Neuronal stem cell (in vitro differentiated cells): ENCODE data around the gene TYRO3. TPM values are rescaled to one million over a fixed set of nuclear protein-coding genes. Genes with fewer than 3 reads are reported as not detected.

ENCODE experiments used
- DNase-seq: peaks from one replicate; pipeline ENCODE4 v3.0.0-alpha.2; 2013; ENCODE audit warnings: low spot score
- H2AFZ ChIP-seq: one replicate; pipeline ENCODE4 v1.6.1; 2013; ENCODE audit warnings: mild to moderate bottlenecking, low read length, inconsistent platforms
- H2AK5ac ChIP-seq: 2 replicates; pipeline ENCODE4 v1.6.1; 2013; ENCODE audit warnings: low read depth, mild to moderate bottlenecking, inconsistent platforms, low read length, moderate library complexity, mixed read lengths
- H2BK120ac ChIP-seq: 2 replicates; pipeline ENCODE4 v1.6.1; 2013; ENCODE audit warnings: low read depth, mild to moderate bottlenecking, inconsistent platforms, low read length, moderate library complexity, mixed read lengths
- H2BK12ac ChIP-seq: one replicate; pipeline ENCODE4 v1.6.1; 2013; ENCODE audit warnings: low read length, inconsistent platforms
- H2BK15ac ChIP-seq: 2 replicates; pipeline ENCODE4 v1.6.1; 2013; ENCODE audit warnings: mild to moderate bottlenecking, low read length, inconsistent platforms, mixed read lengths
- H2BK5ac ChIP-seq: one replicate; pipeline ENCODE4 v1.6.1; 2013; ENCODE audit warnings: inconsistent platforms, mild to moderate bottlenecking, low read length, moderate library complexity
- H3K14ac ChIP-seq: one replicate; pipeline ENCODE4 v1.6.1; 2013; ENCODE audit warnings: low read length, inconsistent platforms
- H3K18ac ChIP-seq: 2 replicates; pipeline ENCODE4 v1.6.1; 2013; ENCODE audit warnings: low read length, inconsistent platforms
- H3K23ac ChIP-seq: 2 replicates; pipeline ENCODE4 v1.6.1; 2013; ENCODE audit warnings: low read depth, mild to moderate bottlenecking, mixed read lengths, low read length, inconsistent platforms; ENCODE audit not compliant: poor library complexity
- H3K27ac ChIP-seq: replicated peaks from 3 replicates; pipeline ENCODE4 v1.5.1; 2013; ENCODE audit warnings: low read length, inconsistent platforms
- H3K27me3 ChIP-seq, 3 experiments: 2 replicates each; pipeline ENCODE4 v1.6.1; 2013; ENCODE audit warnings: low read length in 3 of 3, mild to moderate bottlenecking in 2 of 3, inconsistent platforms in 1 of 3, low read depth in 1 of 3, mixed read lengths in 1 of 3, moderate library complexity in 1 of 3; ENCODE audit not compliant: control insufficient read depth in 3 of 3, insufficient read depth in 3 of 3
- H3K36me3 ChIP-seq, 2 donors: replicated peaks in 1 of 2; 2 replicates each; pipeline ENCODE4 v1.6.1; 2013; ENCODE audit warnings: low read length in 2 of 2; ENCODE audit not compliant: control insufficient read depth in 2 of 2, insufficient read depth in 2 of 2
- H3K4ac ChIP-seq: 2 replicates; pipeline ENCODE4 v1.6.1; 2013; ENCODE audit warnings: inconsistent platforms, mild to moderate bottlenecking, low read length, moderate library complexity
- H3K4me1 ChIP-seq, 2 donors: 1 replicate in 1 of 2; 2 replicates in 1 of 2; pipeline ENCODE4 v1.6.1; 2013; ENCODE audit warnings: low read length in 2 of 2, low read depth in 1 of 2; ENCODE audit not compliant: control insufficient read depth in 2 of 2, insufficient read depth in 1 of 2
- H3K4me2 ChIP-seq: one replicate; pipeline ENCODE4 v1.6.1; 2013; ENCODE audit warnings: mild to moderate bottlenecking, low read length, inconsistent platforms; ENCODE audit not compliant: insufficient read depth, poor library complexity, severe bottlenecking
- H3K4me3 ChIP-seq, 2 donors: 2 replicates each; pipeline ENCODE4 v1.5.1; 2013; ENCODE audit warnings: low read length in 2 of 2, mild to moderate bottlenecking in 2 of 2, inconsistent platforms in 1 of 2, moderate library complexity in 1 of 2
- H3K79me1 ChIP-seq: one replicate; pipeline ENCODE4 v1.6.1; 2013; ENCODE audit warnings: low read depth, mild to moderate bottlenecking, inconsistent platforms, low read length, moderate library complexity
- H3K9ac ChIP-seq: one replicate; pipeline ENCODE4 v1.6.1; 2013; ENCODE audit warnings: mild to moderate bottlenecking, low read depth, low read length, inconsistent platforms; ENCODE audit not compliant: poor library complexity
- H3K9me3 ChIP-seq, 2 donors: replicated peaks in 1 of 2; 2 replicates each; pipeline versions ENCODE3 to v1.6.1; 2013; ENCODE audit warnings: low read length in 2 of 2, mild to moderate bottlenecking in 2 of 2, inconsistent platforms in 1 of 2, low read depth in 1 of 2, mixed read lengths in 1 of 2, moderate library complexity in 1 of 2; ENCODE audit not compliant: control insufficient read depth in 2 of 2, insufficient read depth in 1 of 2
- H4K8ac ChIP-seq: one replicate; pipeline ENCODE4 v1.6.1; 2013; ENCODE audit warnings: low read depth, mild to moderate bottlenecking, inconsistent platforms, low read length, moderate library complexity
- H4K91ac ChIP-seq: one replicate; pipeline ENCODE4 v1.6.1; 2013; ENCODE audit warnings: low read length, low read depth, mild to moderate bottlenecking, inconsistent platforms; ENCODE audit not compliant: poor library complexity
- WGBS, 2 donors: extraction: QIAGEN DNeasy Blood & Tissue Kit; methylation state at CpG; one replicate each; pipeline ENCODE4 v1.1.7; 2013; ENCODE audit warnings: missing lambda C conversion rate in 2 of 2, mixed read lengths in 1 of 2; ENCODE audit not compliant: insufficient read length in 2 of 2, insufficient replicate concordance in 1 of 2; ENCODE audit errors: extremely low coverage in 2 of 2; 5-methylcytosine and 5-hydroxymethylcytosine counted together
- polyA plus RNA-seq, 2 experiments: library from polyadenylated mRNA; stranded (reverse); fragments of 200-250 nt; gene quantifications; one replicate each; pipeline ENCODE4 v1.2.3, GENCODE V29; 2013

Gene TYRO3
- 121 TPM for polyA plus RNA-seq (2013, experiment 1 of 2)
- polyA plus RNA-seq (2013, experiment 2 of 2), result 118 TPM

DNA sequence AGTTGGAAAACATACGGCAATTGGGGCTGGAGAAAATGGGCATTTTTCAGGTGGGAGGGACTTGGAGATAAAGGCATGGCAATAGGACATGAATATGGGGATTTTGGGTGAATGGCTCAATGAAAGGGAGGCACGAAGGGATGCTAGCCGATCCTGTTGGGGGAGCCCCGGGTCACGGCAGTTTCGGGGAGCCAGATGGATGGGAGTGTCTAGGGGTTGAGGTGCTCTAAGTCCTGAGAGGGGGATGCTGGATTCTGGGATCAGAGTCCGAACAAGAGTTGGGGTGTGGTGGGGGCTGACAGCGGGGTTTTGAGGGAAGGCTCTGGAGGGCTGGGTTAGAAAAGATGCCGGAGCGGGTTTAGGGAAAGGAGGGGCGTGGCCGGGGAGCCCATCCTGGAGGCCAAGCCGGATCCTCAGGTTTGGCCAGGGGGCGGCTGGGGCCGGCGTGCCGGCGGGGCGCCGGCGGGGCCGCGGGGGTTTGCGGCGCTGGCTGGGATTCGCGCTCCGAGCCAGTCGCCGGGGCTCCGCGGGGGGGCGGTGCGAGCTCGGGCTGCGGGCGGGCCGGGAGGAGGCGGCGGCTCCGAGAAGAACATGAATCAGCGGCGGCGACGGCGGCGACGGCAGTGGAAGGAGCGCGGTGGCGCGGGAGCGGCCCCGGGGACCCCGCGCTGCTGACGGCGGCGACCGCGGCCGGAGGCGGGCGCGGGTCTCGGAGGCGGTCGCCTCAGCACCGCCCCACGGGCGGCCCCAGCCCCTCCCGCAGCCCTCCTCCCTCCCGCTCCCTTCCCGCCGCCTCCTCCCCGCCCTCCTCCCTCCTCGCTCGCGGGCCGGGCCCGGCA lies at the start of gene TYRO3:
Gene TYRO3, plus strand, starts transcription at position 813 of the 839 bp plus-strand sequence. CDS start 46 bp downstream, outside the sequence.
- Histone ChIP-seq H2BK120ac (peak within 1 kb of the TSS; percentile 63), H3K18ac (peak within 1 kb of the TSS; percentile 99), H4K91ac (peak within 1 kb of the TSS; percentile 27), H2AK5ac (peak within 1 kb of the TSS; percentile 43), H2BK12ac (peak within 1 kb of the TSS; percentile 16), H3K4ac (peak within 1 kb of the TSS; percentile 56), H3K4me1 (peaks cover 40 to 41% of the 10 kb centered on the region in 2 donors), H3K27ac (peak within 1 kb of the TSS; percentile 57), H2AFZ (peak within 1 kb of the TSS; percentile 86), H3K79me1 (peaks cover 8% of the 10 kb centered on the region), H4K8ac (no peak within 1 kb of the TSS), H3K23ac (peak within 1 kb of the TSS; percentile 67), H3K9me3 (peaks cover 0 to 1% of the 10 kb centered on the region in 2 donors), H3K14ac (peak within 1 kb of the TSS; percentile 99), H2BK15ac (peak within 1 kb of the TSS; percentile 11), H3K4me3 (peak within 1 kb of the TSS; percentile 76 to 91), H3K4me2 (peak within 1 kb of the TSS; percentile 82), H3K27me3 (peaks cover 0 to 3% (median 0%) of the 10 kb centered on the region in 3 experiments), H2BK5ac (peak within 1 kb of the TSS; percentile 62), H3K9ac (peak within 1 kb of the TSS; percentile 92), H3K36me3 (peaks cover 7 to 22% of the 10 kb centered on the region in 2 donors)
- WGBS, 2 donors, result no CpG with 5 or more reads among the region's 81 CpGs
- peak; percentile 58 for DNase-seq

- H3K4me2 ChIP-seq, result peak overlapping the region; percentile 72
- H2AK5ac ChIP-seq, result no peak overlapping the region
- no peaks in the 10 kb centered on the region for H3K36me3 ChIP-seq
- H2BK15ac ChIP-seq, result no peak overlapping the region
- no peak overlapping the region for H4K8ac ChIP-seq
- peaks cover 8 to 12% of the 10 kb centered on the region in 2 donors for H3K4me1 ChIP-seq
- H3K4ac ChIP-seq, result no peak overlapping the region
- H4K91ac ChIP-seq, result no peak overlapping the region
- H3K79me1 ChIP-seq, result no peaks in the 10 kb centered on the region
- peak overlapping the region; percentile 23 for H3K14ac ChIP-seq
- H2AFZ ChIP-seq, result peak overlapping the region; percentile 89
- H2BK120ac ChIP-seq, result no peak overlapping the region
- DNase-seq, result no peak
- no peak overlapping the region for H3K9ac ChIP-seq
- no peak overlapping the region for H3K18ac ChIP-seq
- H3K23ac ChIP-seq, result no peak overlapping the region
- H3K27me3 ChIP-seq, result peaks cover 26 to 79% (median 68%) of the 10 kb centered on the region in 3 experiments
- no peak overlapping the region for H2BK5ac ChIP-seq
- WGBS, 2 donors, result no CpG with 5 or more reads among the region's 7 CpGs
- no peak overlapping the region for H3K27ac ChIP-seq
- H3K4me3 ChIP-seq, result no peak overlapping the region
- H2BK12ac ChIP-seq, result no peak overlapping the region
- no peaks in the 10 kb centered on the region for H3K9me3 ChIP-seq
These were observed 48.3 kb upstream of the TYRO3 start for GRCh38 chr15:41510728-41511127.

- no peak overlapping the region for H2BK12ac ChIP-seq
- H4K8ac ChIP-seq, result no peak overlapping the region
- no peak overlapping the region for H2BK120ac ChIP-seq
- H3K27me3 ChIP-seq, result peaks cover 26 to 74% (median 64%) of the 10 kb centered on the region in 3 experiments
- no peak overlapping the region for H3K4me3 ChIP-seq
- no peak overlapping the region for H2AK5ac ChIP-seq
- H3K4me1 ChIP-seq, result peaks cover 8 to 12% of the 10 kb centered on the region in 2 donors
- no peak overlapping the region for H2BK15ac ChIP-seq
- no peak overlapping the region for H4K91ac ChIP-seq
- WGBS, 2 donors, result no CpG with 5 or more reads among the region's 56 CpGs
- no peaks in the 10 kb centered on the region for H3K79me1 ChIP-seq
- H2AFZ ChIP-seq, result peak overlapping the region; percentile 89
- peak overlapping the region; percentile 26 for H3K23ac ChIP-seq
- no peak overlapping the region for H3K27ac ChIP-seq
- peak overlapping the region; percentile 23 for H3K14ac ChIP-seq
- peak overlapping the region; percentile 80 for H3K18ac ChIP-seq
- peak overlapping the region; percentile 39 for H3K9ac ChIP-seq
- H3K4me2 ChIP-seq, result peak overlapping the region; percentile 72
- H3K36me3 ChIP-seq, result peaks cover 0 to 3% of the 10 kb centered on the region in 2 donors
- no peak overlapping the region for H3K4ac ChIP-seq
- DNase-seq, result no peak
- no peaks in the 10 kb centered on the region for H3K9me3 ChIP-seq
- no peak overlapping the region for H2BK5ac ChIP-seq
These were observed 47.6 kb upstream of the TYRO3 start for GRCh38 chr15:41511331-41511898.

DNA sequence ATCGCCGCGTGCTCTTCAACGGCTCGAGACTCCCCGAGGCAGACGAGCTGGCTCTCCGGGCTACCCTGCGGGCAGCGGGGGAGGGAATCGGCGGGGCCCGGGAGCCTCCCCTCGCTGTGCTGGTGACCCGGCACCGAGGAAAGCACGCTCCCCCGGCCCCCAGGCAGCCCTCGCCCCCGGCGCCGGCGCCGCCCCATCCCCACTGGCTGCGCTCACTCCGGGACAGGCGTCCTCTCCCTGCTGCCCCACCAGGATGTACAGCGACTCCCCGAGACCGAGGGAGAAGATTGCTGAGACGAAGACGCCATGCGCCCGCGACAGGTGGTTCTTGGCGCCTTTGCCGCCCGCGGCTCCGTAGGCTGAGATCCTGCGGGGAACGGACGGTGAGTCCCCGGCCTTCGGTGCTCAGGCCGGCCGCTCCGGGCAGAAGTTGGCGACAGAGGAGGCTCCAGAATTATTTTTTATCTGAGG lies 47.1 kb upstream of the TYRO3 start:
- Histone ChIP-seq H3K27ac (no peak overlapping the region), H2BK120ac (no peak overlapping the region), H4K91ac (no peak overlapping the region), H3K4me1 (peaks cover 8 to 12% of the 10 kb centered on the region in 2 donors), H3K79me1 (no peaks in the 10 kb centered on the region), H3K4me3 (peak overlapping the region in 1 of 2 donors; percentile 9), H4K8ac (no peak overlapping the region), H3K9ac (no peak overlapping the region), H2AFZ (peak overlapping the region; percentile 89), H2BK5ac (no peak overlapping the region), H3K23ac (no peak overlapping the region), H2BK15ac (no peak overlapping the region), H2BK12ac (no peak overlapping the region), H3K18ac (peak overlapping the region; percentile 65), H3K4ac (no peak overlapping the region), H3K27me3 (peaks cover 26 to 71% (median 62%) of the 10 kb centered on the region in 3 experiments), H2AK5ac (no peak overlapping the region), H3K36me3 (peaks cover 0 to 7% of the 10 kb centered on the region in 2 donors), H3K9me3 (no peaks in the 10 kb centered on the region), H3K14ac (no peak overlapping the region), H3K4me2 (peak overlapping the region; percentile 72)
- DNase-seq, result no peak
- no CpG with 5 or more reads among the region's 49 CpGs for WGBS, 2 donors
